ACC112 (cell line): ENCODE results near the gene SMPX.

Experiments
- H2AFZ ChIP-seq: fragments of 200-600 bp; sonication (generic); one replicate; pipeline ENCODE4 v1.6.0; 2017; ENCODE audit warnings: antibody characterized with exemption, low read length; ENCODE audit not compliant: unreplicated experiment
- H3K27ac ChIP-seq: fragments of 200-600 bp; sonication (generic); 2 replicates; pipeline ENCODE4 v1.5.1; 2014; ENCODE audit warnings: low read depth, mild to moderate bottlenecking, antibody characterized with exemption, low read length, moderate library complexity
- H3K27me3 ChIP-seq: fragments of 200-600 bp; sonication (generic); 2 replicates; pipeline ENCODE4 v1.6.1; 2014; ENCODE audit warnings: mild to moderate bottlenecking, antibody characterized with exemption, low read length, moderate library complexity, mixed read lengths; ENCODE audit not compliant: insufficient read depth
- H3K36me3 ChIP-seq: fragments of 200-600 bp; sonication (generic); 2 replicates; pipeline ENCODE4 v1.6.1; 2016; ENCODE audit warnings: mild to moderate bottlenecking, antibody characterized with exemption, low read length, moderate library complexity, mixed read lengths; ENCODE audit not compliant: insufficient read depth
- H3K4me1 ChIP-seq: fragments of 200-600 bp; sonication (generic); one replicate; pipeline ENCODE4 v1.6.1; 2016; ENCODE audit warnings: low read length, mixed read lengths; ENCODE audit not compliant: insufficient read depth, unreplicated experiment, control insufficient read depth
- H3K4me3 ChIP-seq: fragments of 200-600 bp; sonication (generic); 2 replicates; pipeline ENCODE4 v1.5.1; 2014; ENCODE audit warnings: mild to moderate bottlenecking, low read depth, low read length
- H3K79me2 ChIP-seq: fragments of 200-600 bp; sonication (generic); one replicate; pipeline ENCODE4 v1.6.0; 2016; ENCODE audit warnings: low read length; ENCODE audit not compliant: control insufficient read depth, unreplicated experiment, insufficient read depth

The SMPX gene

GRCh38 chrX:21715337-21715736 is 42.6 kb downstream of the SMPX start:
- Histone ChIP-seq H3K27ac (no peak overlapping the region), H2AFZ (no peak overlapping the region), H3K4me1 (no peaks in the 10 kb centered on the region), H3K4me3 (no peak overlapping the region), H3K27me3 (peaks cover 3% of the 10 kb centered on the region; the same call in 1 of the 2 replicates), H3K79me2 (no peaks in the 10 kb centered on the region), H3K36me3 (no peaks in the 10 kb centered on the region)

GRCh38 chrX:21711848-21712197 is 46.1 kb downstream of the SMPX start:
- Histone ChIP-seq H3K27ac (no peak overlapping the region), H3K27me3 (peaks cover 3% of the 10 kb centered on the region; the same call in 1 of the 2 replicates), H3K79me2 (no peaks in the 10 kb centered on the region), H2AFZ (no peak overlapping the region), H3K4me1 (no peaks in the 10 kb centered on the region), H3K36me3 (no peaks in the 10 kb centered on the region), H3K4me3 (no peak overlapping the region)

GRCh38 chrX:21711129-21711847 is 46.6 kb downstream of the SMPX start:
- Histone ChIP-seq H3K27ac (no peak overlapping the region), H2AFZ (no peak overlapping the region), H3K4me3 (no peak overlapping the region), H3K79me2 (no peaks in the 10 kb centered on the region), H3K36me3 (no peaks in the 10 kb centered on the region), H3K27me3 (peaks cover 2% of the 10 kb centered on the region; the same call in 1 of the 2 replicates), H3K4me1 (no peaks in the 10 kb centered on the region)

GRCh38 chrX:21708116-21708515 is 49.8 kb downstream of the SMPX start:
- no peaks in the 10 kb centered on the region for H3K4me1 ChIP-seq
- no peaks in the 10 kb centered on the region for H3K36me3 ChIP-seq
- H3K79me2 ChIP-seq: no peaks in the 10 kb centered on the region
- no peak overlapping the region for H3K27ac ChIP-seq
- H3K27me3 ChIP-seq: no peaks in the 10 kb centered on the region
- no peak overlapping the region for H3K4me3 ChIP-seq
- H2AFZ ChIP-seq: no peak overlapping the region

- H3K27ac ChIP-seq: no peak overlapping the region
These were observed 52.7 kb downstream of the SMPX start for GRCh38 chrX:21705225-21705624.

GRCh38 chrX:21702725-21703124 is 55.2 kb downstream of the SMPX start:
- Histone ChIP-seq H3K4me3 (no peak overlapping the region), H3K4me1 (peaks cover 11% of the 10 kb centered on the region), H3K27ac (no peak overlapping the region), H3K27me3 (no peaks in the 10 kb centered on the region), H3K36me3 (no peaks in the 10 kb centered on the region), H3K79me2 (no peaks in the 10 kb centered on the region), H2AFZ (no peak overlapping the region)

More at GRCh38 chrX:21705225-21705624, 52.7 kb downstream of the SMPX start:
- no peak overlapping the region for H2AFZ ChIP-seq
- no peaks in the 10 kb centered on the region for H3K36me3 ChIP-seq
- no peaks in the 10 kb centered on the region for H3K79me2 ChIP-seq
- H3K4me1 ChIP-seq: peaks cover 7% of the 10 kb centered on the region
- H3K27me3 ChIP-seq: no peaks in the 10 kb centered on the region
- no peak overlapping the region for H3K4me3 ChIP-seq

GRCh38 chrX:21700967-21701366 is 56.9 kb downstream of the SMPX start:
- no peak overlapping the region for H3K27ac ChIP-seq
- peaks cover 11% of the 10 kb centered on the region for H3K4me1 ChIP-seq
- no peaks in the 10 kb centered on the region for H3K27me3 ChIP-seq
- H2AFZ ChIP-seq: no peak overlapping the region
- no peak overlapping the region for H3K4me3 ChIP-seq
- no peaks in the 10 kb centered on the region for H3K36me3 ChIP-seq
- no peaks in the 10 kb centered on the region for H3K79me2 ChIP-seq

GRCh38 chrX:21700275-21700674 is 57.6 kb downstream of the SMPX start:
- Histone ChIP-seq H3K79me2 (no peaks in the 10 kb centered on the region), H3K4me1 (peaks cover 11% of the 10 kb centered on the region), H3K4me3 (no peak overlapping the region), H3K27me3 (no peaks in the 10 kb centered on the region), H3K27ac (no peak overlapping the region), H3K36me3 (no peaks in the 10 kb centered on the region), H2AFZ (no peak overlapping the region)

- H3K79me2 ChIP-seq: no peaks in the 10 kb centered on the region
- no peaks in the 10 kb centered on the region for H3K27me3 ChIP-seq
- no peak overlapping the region for H3K27ac ChIP-seq
- no peak overlapping the region for H2AFZ ChIP-seq
- H3K4me3 ChIP-seq: no peak overlapping the region
- H3K4me1 ChIP-seq: peaks cover 11% of the 10 kb centered on the region
- no peaks in the 10 kb centered on the region for H3K36me3 ChIP-seq
These were observed 58.8 kb downstream of the SMPX start for GRCh38 chrX:21699136-21699535.

- Histone ChIP-seq H3K36me3 (no peaks in the 10 kb centered on the region), H3K79me2 (no peaks in the 10 kb centered on the region), H3K27me3 (no peaks in the 10 kb centered on the region), H3K4me3 (no peak overlapping the region), H2AFZ (no peak overlapping the region), H3K4me1 (peaks cover 11% of the 10 kb centered on the region), H3K27ac (no peak overlapping the region)
These were observed 59.6 kb downstream of the SMPX start for GRCh38 chrX:21698272-21698671.

GRCh38 chrX:21691512-21692018 is 66.4 kb downstream of the SMPX start:
- no peaks in the 10 kb centered on the region for H3K79me2 ChIP-seq
- no peaks in the 10 kb centered on the region for H3K27me3 ChIP-seq
- no peak overlapping the region for H3K27ac ChIP-seq
- H3K4me3 ChIP-seq: no peak overlapping the region
- H2AFZ ChIP-seq: no peak overlapping the region
- no peaks in the 10 kb centered on the region for H3K4me1 ChIP-seq
- no peaks in the 10 kb centered on the region for H3K36me3 ChIP-seq
